Lung (tissue), 12 donors: Measurements from ENCODE around the gene DMAC1. TPM values are rescaled to one million over a fixed set of nuclear protein-coding genes. Genes with fewer than 3 reads are reported as not detected.
A peak's percentile ranks its signal among the peaks of the same experiment; 100 is the strongest.

Experiments
- ATAC-seq: fragments of 200-7000 bp; cut with Tn5 transposase; one replicate; pipeline ENCODE4 v1.9.1; 2020; ENCODE audit warnings: moderate number of reproducible peaks; ENCODE audit not compliant: insufficient read depth, low FRiP score
- DNase-seq, 3 donors: peaks; one replicate each; pipeline ENCODE4 v3.0.0-alpha.2; 2013 to 2017
- H3K27ac ChIP-seq, 2 donors: one replicate each; pipeline ENCODE4 v1.5.1; 2013; ENCODE audit warnings: mild to moderate bottlenecking in 2 of 2, moderate library complexity in 2 of 2, control low read depth in 1 of 2, inconsistent platforms in 1 of 2, low read depth in 1 of 2, low read length in 1 of 2
- H3K27me3 ChIP-seq, 3 donors: one replicate each; pipeline ENCODE4 v1.5.1; 2013; ENCODE audit warnings: low read length in 2 of 3; ENCODE audit not compliant: control insufficient read depth in 3 of 3, insufficient read depth in 3 of 3
- H3K36me3 ChIP-seq, 4 donors: one replicate each; pipeline ENCODE4 v1.5.1; 2013; ENCODE audit warnings: low read length in 4 of 4, mild to moderate bottlenecking in 1 of 4, moderate library complexity in 1 of 4; ENCODE audit not compliant: control insufficient read depth in 4 of 4, insufficient read depth in 4 of 4
- H3K4me1 ChIP-seq, 5 donors: one replicate each; pipeline ENCODE4 v1.5.1; 2013; ENCODE audit warnings: low read length in 5 of 5, mild to moderate bottlenecking in 2 of 5, moderate library complexity in 1 of 5; ENCODE audit not compliant: control insufficient read depth in 5 of 5, insufficient read depth in 5 of 5
- H3K4me3 ChIP-seq: one replicate; pipeline ENCODE4 v1.5.1; 2013; ENCODE audit warnings: mild to moderate bottlenecking, control low read depth, moderate library complexity
- H3K9ac ChIP-seq, 2 donors: one replicate each; pipeline ENCODE4 v1.5.1; 2013; ENCODE audit warnings: low read length in 2 of 2, control low read depth in 1 of 2; ENCODE audit not compliant: insufficient read depth in 1 of 2
- H3K9me3 ChIP-seq, 4 donors: one replicate each; pipeline ENCODE4 v1.5.1; 2013; ENCODE audit warnings: low read length in 3 of 4, mild to moderate bottlenecking in 1 of 4, moderate library complexity in 1 of 4; ENCODE audit not compliant: control insufficient read depth in 4 of 4, insufficient read depth in 3 of 4
- WGBS, 2 donors: extraction: QIAGEN DNeasy Blood & Tissue Kit; methylation state at CpG; one replicate each; pipeline ENCODE4 v1.1.7; 2013; 5-methylcytosine and 5-hydroxymethylcytosine counted together
- polyA plus RNA-seq, 2 donors: library from polyadenylated mRNA; stranded (reverse); fragments of 200-250 nt; gene quantifications; one replicate each; pipeline ENCODE4 v1.2.1, GENCODE V29; 2013
- total RNA-seq, 2 donors: library from RNA; depleted of rRNA in 1 of 2; stranded (reverse); fragments of >200 nt in 1 of 2; gene quantifications; one replicate each; pipeline ENCODE4 v1.2.1, GENCODE V29; 2014 to 2021
- TF ChIP-seq, protein P1 (sequence below): IDR thresholded peaks from 2 replicates; pipeline ENCODE4 v1.5.1; 2012; ENCODE audit warnings: mild to moderate bottlenecking; ENCODE audit errors: control extremely low read depth, extremely low read depth
- donor health status: control.
- donor health status: control.
- donor health status: Bipolar disorder and iron deficiency.
- donor health status: healthy.
- donor health status: DM: yes; HTN: yes; CAD: no.

The DMAC1 gene
- total and polyA plus RNA-seq, 4 donors, result 12.0 to 37.6 (median 13.5) TPM

DNA sequence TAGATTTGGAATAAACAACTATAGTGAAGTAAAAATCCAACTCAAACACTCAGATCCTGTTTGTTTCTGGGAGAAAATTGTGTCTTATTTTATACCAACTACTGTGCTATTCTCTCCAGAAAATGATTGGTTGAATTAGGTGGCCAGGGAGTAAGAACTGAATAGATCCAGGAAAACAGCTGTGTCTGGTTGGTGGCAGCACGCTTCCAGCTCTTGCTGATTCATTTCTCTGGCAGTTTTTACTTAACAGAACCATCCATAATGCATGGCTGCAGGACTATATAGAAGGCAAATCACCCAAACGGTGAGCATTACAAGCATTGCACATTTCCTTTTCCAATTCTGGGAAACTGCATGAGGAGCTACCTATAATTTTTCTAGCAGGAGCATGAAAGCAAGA is 29.5 kb downstream of the DMAC1 start:
- Histone ChIP-seq H3K9ac (no peak overlapping the region), H3K4me3 (no peak overlapping the region), H3K36me3 (no peaks in the 10 kb centered on the region), H3K9me3 (peaks cover 0 to 2% (median under 1%) of the 10 kb centered on the region in 4 donors), H3K4me1 (no peaks in the 10 kb centered on the region), H3K27ac (no peak overlapping the region), H3K27me3 (no peaks in the 10 kb centered on the region)
- TF ChIP-seq, protein P1, sequence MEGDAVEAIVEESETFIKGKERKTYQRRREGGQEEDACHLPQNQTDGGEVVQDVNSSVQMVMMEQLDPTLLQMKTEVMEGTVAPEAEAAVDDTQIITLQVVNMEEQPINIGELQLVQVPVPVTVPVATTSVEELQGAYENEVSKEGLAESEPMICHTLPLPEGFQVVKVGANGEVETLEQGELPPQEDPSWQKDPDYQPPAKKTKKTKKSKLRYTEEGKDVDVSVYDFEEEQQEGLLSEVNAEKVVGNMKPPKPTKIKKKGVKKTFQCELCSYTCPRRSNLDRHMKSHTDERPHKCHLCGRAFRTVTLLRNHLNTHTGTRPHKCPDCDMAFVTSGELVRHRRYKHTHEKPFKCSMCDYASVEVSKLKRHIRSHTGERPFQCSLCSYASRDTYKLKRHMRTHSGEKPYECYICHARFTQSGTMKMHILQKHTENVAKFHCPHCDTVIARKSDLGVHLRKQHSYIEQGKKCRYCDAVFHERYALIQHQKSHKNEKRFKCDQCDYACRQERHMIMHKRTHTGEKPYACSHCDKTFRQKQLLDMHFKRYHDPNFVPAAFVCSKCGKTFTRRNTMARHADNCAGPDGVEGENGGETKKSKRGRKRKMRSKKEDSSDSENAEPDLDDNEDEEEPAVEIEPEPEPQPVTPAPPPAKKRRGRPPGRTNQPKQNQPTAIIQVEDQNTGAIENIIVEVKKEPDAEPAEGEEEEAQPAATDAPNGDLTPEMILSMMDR, result no peak
- 18 to 38% methylated on average over 2 of the region's 2 CpGs for WGBS, 2 donors
- ATAC-seq (no peak), DNase-seq (peak; percentile 32 to 74 (median 65))

DNA sequence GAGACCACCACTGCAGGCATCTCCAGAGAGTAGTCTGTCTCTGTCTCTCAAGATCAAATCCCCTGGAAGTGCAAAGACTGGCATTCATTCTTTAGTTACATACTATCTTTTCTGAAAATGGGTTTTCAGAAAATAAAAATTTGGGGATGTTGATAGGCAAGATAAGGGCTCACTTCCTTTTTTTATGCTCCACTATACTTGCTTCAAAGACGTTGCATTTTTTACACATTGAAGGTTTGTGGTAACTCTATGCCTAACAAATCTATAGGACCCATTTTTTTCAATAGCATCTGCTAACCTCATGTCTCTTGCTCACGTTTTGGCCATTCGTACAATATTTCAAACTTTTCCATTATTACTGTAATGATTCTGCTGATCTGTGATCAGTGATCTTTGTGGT is 37.0 kb downstream of the DMAC1 start:
- WGBS, 2 donors, result 56 to 64% methylated on average over 3 of the region's 3 CpGs
- ATAC-seq (no peak), DNase-seq (no peak)
- Histone ChIP-seq H3K4me1 (no peaks in the 10 kb centered on the region), H3K36me3 (no peaks in the 10 kb centered on the region), H3K9me3 (peaks cover 0 to 7% (median under 1%) of the 10 kb centered on the region in 4 donors), H3K4me3 (no peak overlapping the region), H3K9ac (no peak overlapping the region), H3K27me3 (no peaks in the 10 kb centered on the region), H3K27ac (no peak overlapping the region)
- TF ChIP-seq, protein P1, result no peak

DNA sequence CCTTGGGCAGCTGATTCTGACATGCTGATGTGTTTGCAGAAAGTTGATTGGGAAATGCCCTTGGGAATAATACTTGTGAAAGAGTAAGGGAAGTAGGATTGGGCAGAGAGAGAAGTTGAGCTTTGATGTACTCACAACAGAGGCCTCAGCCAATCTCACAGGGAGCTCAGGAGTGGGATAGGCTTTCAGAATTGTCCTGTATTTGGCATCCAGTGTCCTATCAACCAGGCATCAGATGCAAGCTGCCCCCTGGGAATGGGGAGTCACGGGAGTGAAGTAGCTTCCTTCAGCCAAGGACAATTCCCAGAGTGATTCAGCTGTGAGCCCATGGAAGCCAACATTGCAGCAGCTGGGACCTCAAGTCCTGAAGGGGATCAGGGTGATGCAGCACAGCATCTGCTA is 39.6 kb downstream of the DMAC1 start:
- Histone ChIP-seq H3K9ac (no peak overlapping the region), H3K27me3 (no peaks in the 10 kb centered on the region), H3K9me3 (peaks cover 0 to 5% (median 0%) of the 10 kb centered on the region in 4 donors), H3K4me1 (no peaks in the 10 kb centered on the region), H3K27ac (no peak overlapping the region), H3K4me3 (no peak overlapping the region), H3K36me3 (no peaks in the 10 kb centered on the region)
- ATAC-seq, result no peak
- WGBS, 2 donors, result 78 to 86% methylated on average over 1 of the region's 1 CpG
- TF ChIP-seq, protein P1, result no peak
- DNase-seq, result peak in 1 of 3 donors; percentile 23

DNA sequence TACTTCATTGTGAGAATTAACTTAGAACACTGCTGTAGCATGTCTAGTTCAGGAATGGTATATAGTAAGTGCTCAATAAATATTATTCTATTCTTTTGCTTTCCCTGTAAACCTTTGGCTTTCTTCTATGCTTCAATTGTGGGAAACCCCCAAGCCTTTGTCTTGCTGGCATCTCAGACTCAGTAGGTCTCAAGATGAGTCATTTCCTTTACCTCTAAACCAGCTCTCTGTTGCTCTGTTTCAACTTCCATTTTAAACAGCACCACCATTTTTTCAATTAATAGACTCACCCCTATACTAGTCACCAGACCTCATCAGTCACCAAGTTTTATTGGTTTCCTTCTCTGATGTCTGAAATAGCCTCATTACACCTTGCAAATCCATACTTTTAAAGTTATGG is 43.5 kb downstream of the DMAC1 start:
- TF ChIP-seq, protein P1, result no peak

More for the DNA sequence above, 43.5 kb downstream of the DMAC1 start:
- DNase-seq (no peak), ATAC-seq (no peak)
- Histone ChIP-seq H3K4me1 (peaks cover 0 to 5% (median 0%) of the 10 kb centered on the region in 5 donors), H3K4me3 (no peak overlapping the region), H3K9me3 (no peaks in the 10 kb centered on the region), H3K9ac (no peak overlapping the region), H3K36me3 (no peaks in the 10 kb centered on the region), H3K27ac (no peak overlapping the region), H3K27me3 (no peaks in the 10 kb centered on the region)
